ENCODE measurements around the gene YBEY.

YBEY gene

DNA sequence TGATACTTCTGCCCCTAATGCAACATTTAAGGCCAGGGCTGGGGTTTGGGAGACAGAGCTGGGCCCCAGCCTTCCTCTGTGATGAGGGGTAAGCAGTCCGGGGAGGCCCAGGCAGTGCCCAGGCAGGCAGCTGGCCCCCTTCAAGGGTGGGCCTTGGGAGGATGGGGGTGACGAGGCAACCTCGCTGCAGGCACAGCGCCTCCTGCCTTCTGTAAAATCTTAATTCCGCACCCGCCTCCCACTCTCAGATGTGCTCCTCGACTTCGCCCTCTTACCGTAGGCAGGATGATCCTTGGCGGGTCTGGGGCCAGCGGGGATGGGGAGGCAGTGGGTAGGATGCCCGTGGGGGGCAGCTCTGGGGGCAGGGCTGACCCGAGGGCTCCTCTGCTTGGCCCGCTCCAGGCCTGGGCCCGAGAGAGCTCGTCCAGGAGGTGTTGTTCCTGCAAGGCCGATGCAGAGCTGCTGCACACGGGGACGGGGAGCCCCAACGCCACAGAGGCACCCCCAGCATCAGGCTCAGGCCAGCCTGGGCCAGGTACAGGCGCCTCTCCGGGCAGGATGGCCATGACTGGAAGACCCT, 28.4 kb downstream of the YBEY start:
- TF ChIP-seq CTCF (conservative IDR thresholded peaks at IDR 0.05; ENCODE audit: low read depth, low read length): no peak
- no peak for DNase-seq (ENCODE audit: low read depth)
- no peak overlapping the region for H3K4me3 ChIP-seq (ENCODE audit: low read length)

GRCh38 chr21:46316708-46317324, 30.7 kb downstream of the YBEY start:
- TF ChIP-seq CTCF (conservative IDR thresholded peaks at IDR 0.05; ENCODE audit: low read depth, low read length): no peak
- no peak for DNase-seq (ENCODE audit: low read depth)
- H3K4me3 ChIP-seq (ENCODE audit: low read length): no peak overlapping the region

DNA sequence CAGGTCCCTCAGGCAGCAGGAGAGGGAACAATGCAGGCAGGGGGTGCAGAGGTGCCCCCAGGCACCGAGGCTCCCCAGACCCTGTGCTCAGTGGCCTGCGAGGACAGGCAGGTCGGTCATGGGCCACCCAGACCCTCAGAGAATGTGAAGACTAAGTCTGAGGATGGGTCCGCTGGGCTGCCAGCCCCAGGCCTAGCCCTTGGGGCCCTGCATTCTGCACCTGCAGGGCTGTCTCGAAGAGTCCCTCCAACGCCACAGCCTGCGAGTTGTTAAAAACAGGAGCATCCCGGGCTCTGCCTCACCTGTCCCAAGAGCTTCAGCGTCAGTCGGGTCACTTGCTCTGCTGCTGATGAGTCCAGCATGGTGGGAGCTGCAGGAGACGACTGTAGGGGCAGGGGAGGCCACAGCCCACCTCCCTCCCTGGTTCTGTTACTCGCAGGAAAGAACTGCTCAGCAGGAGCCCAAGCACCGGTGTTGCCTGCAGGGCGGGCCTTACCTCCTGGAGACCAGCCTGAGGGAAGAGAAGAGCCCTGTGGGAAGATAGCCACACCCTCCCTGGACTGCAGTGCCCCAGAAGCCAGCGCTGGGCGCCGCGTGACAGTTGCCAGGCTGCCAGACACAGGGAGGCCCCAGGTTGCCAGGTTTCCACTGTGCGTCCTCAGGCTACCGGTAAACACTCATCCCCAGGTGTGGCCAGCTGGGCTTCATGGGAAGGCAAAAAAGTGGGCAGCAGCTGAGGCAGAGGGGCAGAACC, 31.7 kb downstream of the YBEY start:
- no peak for TF ChIP-seq CTCF (conservative IDR thresholded peaks at IDR 0.05; ENCODE audit: low read depth, low read length)
- H3K4me3 ChIP-seq (ENCODE audit: low read length): no peak overlapping the region
- DNase-seq (ENCODE audit: low read depth): no peak

DNA sequence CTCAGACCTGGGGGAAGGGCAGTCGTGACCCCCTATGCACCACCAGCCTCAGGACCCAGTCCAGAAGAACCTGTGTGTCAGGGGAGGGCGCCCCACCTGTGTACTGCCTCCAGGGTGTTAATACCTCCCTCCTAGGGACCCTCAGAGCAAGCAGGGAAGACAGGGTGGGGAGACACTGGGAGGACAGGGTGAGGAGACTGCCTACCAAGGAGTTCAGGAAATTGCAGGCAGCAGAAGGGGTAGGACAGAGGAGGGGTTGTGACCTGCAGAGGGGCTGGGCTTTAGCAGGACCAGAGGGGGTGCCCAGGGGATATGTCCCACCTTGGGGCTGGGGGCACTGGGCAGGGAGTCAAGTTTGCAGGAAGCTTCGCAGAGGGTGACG, 32.3 kb downstream of the YBEY start:
- TF ChIP-seq CTCF (conservative IDR thresholded peaks at IDR 0.05; ENCODE audit: low read depth, low read length): no peak
- DNase-seq (ENCODE audit: low read depth): no peak
- no peak overlapping the region for H3K4me3 ChIP-seq (ENCODE audit: low read length)

GRCh38 chr21:46319186-46319585, 33.0 kb downstream of the YBEY start:
- no peak for TF ChIP-seq CTCF (conservative IDR thresholded peaks at IDR 0.05; ENCODE audit: low read depth, low read length)
- no peak for DNase-seq (ENCODE audit: low read depth)

DNA sequence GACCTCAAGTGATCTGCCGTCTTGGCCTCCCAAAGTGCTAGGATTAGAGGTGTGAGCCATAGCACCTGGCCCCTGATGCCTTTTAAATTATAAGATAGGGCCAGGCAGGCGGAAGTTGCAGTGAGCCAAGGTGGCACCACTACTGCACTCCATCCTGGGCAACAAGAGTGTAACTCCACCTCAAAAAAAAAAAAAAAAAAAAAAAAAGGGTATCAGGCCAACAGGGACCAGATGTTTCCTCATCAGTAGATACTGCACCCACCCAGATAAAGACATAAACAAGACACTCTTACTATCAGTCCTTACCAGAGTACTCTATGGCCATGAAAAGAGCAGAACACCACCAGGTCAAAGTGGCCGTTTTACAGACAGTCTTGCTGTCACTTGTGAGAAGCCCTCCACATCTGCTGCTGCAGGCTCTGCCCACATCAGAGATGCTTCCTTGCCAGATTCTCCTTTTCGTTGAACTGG, 34.2 kb downstream of the YBEY start:
- no peak overlapping the region for H3K4me3 ChIP-seq (ENCODE audit: low read length)
- TF ChIP-seq CTCF (conservative IDR thresholded peaks at IDR 0.05; ENCODE audit: low read depth, low read length): no peak
- no peak for DNase-seq (ENCODE audit: low read depth)

More at GRCh38 chr21:46319186-46319585, 33.0 kb downstream of the YBEY start:
- H3K4me3 ChIP-seq (ENCODE audit: low read length): no peak overlapping the region

All from retinal pigment epithelial cell (primary cell).